Measurements from ENCODE around the gene NELFB. TPM values are rescaled to one million over a fixed set of nuclear protein-coding genes. Genes with fewer than 3 reads are reported as not detected.

NELFB gene
- total and polyA plus RNA-seq, 9 of the 15 experiments (the other 6 are each of a cell fraction or from before 2014, with no cell fraction given): 0.24 to 84.0 (median 29.7) TPM

DNA sequence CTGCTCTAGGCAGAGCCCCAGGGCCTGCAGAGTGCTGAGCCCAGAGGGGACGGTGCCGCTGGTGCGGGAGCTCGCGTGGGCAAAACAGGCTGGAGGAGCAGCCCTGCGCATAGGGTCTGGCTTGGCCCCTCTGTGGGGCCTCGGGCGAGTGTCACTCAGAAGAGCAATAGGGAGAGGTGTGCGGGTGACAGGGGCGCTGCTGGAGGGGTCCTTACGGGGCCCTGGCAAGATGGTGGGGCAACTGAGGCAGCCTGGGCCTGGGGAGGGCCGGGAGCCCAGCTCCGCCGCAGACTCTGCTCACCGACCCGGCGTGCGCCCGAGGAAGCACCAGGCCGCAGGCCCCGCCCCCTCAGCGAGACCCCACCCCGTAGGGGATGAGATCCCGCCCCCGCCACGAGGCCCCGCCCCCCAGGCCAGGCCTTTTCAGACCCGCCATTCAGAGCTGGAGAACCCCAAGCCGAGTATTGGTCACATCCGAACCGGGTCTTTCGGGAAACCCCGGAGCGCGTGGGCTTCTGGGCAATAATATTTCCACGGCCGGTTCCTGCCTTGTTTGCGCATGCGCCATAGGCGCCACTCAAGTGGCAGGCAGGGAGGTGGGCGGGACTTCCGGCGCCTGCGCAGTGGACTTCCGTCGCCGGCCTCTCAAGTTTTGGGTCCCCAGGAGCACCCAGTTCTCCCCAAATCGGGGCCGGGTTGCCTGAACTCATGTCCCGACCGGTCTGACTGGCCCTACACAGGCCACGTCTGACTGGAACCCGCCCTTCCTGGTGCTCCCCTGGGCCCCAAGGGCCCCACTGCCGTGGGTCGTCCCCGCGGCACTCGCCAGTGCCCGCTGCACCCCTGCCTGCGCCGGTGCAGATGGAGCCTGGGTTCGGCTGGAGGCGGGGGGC, 31.8 kb upstream of the NELFB start (continued):
- TF ChIP-seq ATF7 (IDR thresholded peaks at IDR 0.05) (peak; percentile 56; the same call in 1 of the 2 replicates), RFX7 (CRISPR knock-in tag; IDR thresholded peaks at IDR 0.05) (no peak), PKNOX1 (IDR thresholded peaks at IDR 0.05) (peak; percentile 94), CBX3 (IDR thresholded peaks at IDR 0.05; ENCODE audit: borderline replicate concordance in 1 of 2, low read length in 2 of 2) (no peak), EP400 (IDR thresholded peaks at IDR 0.05) (peak; percentile 67; the same call in 1 of the 2 replicates), MTA3 (IDR thresholded peaks at IDR 0.05; ENCODE audit: borderline replicate concordance) (peak; percentile 65; the same call in 1 of the 2 replicates), ELF4 (CRISPR knock-in tag; IDR thresholded peaks at IDR 0.05) (no peak), TEAD4 (IDR thresholded peaks at IDR 0.05; ENCODE audit: low read length) (peak; percentile 36; the same call in 1 of the 2 replicates), TEAD4 (CRISPR knock-in tag; IDR thresholded peaks at IDR 0.05; ENCODE audit: borderline replicate concordance) (no peak), SIN3B (IDR thresholded peaks at IDR 0.05; ENCODE audit: low read depth) (peak; percentile 81), ZBTB7A (IDR thresholded peaks at IDR 0.05; ENCODE audit: borderline replicate concordance, control insufficient read depth, low read depth, low read length) (peak; percentile 50), ZFP36 (IDR thresholded peaks at IDR 0.05; ENCODE audit: low read depth, low read length, partially characterized antibody) (no peak), TFAM (CRISPR knock-in tag; conservative IDR thresholded peaks at IDR 0.05) (no peak)
- TF ChIP-seq, protein P1, sequence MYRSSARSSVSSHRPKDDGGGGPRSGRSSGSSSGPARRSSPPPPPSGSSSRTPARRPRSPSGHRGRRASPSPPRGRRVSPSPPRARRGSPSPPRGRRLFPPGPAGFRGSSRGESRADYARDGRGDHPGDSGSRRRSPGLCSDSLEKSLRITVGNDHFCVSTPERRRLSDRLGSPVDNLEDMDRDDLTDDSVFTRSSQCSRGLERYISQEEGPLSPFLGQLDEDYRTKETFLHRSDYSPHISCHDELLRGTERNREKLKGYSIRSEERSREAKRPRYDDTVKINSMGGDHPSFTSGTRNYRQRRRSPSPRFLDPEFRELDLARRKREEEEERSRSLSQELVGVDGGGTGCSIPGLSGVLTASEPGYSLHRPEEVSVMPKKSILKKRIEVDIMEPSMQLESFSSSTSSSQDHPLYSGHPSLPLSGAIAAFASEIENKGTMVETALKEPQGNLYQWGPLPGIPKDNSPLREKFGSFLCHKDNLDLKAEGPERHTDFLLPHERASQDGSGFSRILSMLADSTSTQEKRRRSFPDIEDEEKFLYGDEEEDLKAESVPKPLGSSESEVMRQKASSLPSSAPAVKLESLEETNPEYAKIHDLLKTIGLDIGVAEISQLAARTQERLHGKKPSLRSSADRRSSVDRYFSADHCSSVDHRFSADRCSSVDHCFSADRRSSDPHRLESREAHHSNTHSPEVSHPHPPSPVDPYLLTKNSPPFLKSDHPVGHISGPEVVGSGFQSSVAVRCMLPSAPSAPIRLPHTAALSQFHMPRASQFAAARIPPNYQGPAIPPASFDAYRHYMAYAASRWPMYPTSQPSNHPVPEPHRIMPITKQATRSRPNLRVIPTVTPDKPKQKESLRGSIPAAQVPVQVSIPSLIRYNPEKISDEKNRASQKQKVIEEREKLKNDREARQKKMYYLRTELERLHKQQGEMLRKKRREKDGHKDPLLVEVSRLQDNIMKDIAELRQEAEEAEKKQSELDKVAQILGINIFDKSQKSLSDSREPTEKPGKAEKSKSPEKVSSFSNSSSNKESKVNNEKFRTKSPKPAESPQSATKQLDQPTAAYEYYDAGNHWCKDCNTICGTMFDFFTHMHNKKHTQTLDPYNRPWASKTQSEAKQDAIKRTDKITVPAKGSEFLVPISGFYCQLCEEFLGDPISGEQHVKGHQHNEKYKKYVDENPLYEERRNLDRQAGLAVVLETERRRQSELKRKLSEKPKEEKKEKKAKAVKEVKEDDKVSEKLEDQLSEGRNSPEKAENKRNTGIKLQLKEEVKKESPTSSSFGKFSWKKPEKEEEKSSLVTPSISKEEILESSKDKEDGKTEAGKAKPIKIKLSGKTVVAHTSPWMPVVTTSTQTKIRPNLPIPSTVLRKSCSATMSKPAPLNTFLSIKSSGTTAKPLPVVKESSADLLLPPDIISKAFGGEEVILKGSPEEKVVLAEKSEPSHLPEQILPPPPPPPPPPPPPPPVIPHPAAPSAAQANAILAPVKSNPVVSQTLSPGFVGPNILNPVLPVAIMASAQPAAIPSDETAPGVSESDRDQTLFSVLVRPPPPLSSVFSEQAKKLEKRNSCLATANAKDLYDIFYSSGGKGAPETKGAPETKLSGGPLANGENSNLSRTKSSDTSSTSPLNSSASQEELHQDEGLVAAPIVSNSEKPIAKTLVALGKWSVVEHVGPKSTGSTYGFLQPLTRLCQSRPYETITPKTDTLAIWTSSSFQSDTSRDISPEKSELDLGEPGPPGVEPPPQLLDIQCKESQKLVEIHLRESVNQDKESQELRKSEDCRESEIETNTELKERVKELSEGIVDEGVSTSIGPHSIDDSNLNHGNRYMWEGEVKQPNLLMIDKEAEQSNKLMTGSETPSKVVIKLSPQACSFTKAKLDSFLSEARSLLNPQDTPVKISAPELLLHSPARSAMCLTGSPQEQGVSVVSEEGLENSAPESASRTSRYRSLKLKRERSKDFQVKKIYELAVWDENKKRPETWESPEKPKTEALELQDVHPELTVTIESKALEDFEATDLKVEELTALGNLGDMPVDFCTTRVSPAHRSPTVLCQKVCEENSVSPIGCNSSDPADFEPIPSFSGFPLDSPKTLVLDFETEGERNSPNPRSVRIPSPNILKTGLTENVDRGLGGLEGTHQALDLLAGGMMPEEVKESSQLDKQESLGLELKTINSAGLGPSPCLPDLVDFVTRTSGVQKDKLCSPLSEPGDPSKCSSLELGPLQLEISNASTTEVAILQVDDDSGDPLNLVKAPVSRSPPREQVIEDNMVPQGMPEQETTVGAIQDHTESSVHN (IDR thresholded peaks at IDR 0.05; ENCODE audit: borderline replicate concordance in 1 of 2, low read depth in 1 of 2): no peak
- TF ChIP-seq, protein P2, sequence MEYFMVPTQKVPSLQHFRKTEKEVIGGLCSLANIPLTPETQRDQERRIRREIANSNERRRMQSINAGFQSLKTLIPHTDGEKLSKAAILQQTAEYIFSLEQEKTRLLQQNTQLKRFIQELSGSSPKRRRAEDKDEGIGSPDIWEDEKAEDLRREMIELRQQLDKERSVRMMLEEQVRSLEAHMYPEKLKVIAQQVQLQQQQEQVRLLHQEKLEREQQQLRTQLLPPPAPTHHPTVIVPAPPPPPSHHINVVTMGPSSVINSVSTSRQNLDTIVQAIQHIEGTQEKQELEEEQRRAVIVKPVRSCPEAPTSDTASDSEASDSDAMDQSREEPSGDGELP (CRISPR knock-in tag; IDR thresholded peaks at IDR 0.05; ENCODE audit: borderline replicate concordance): peak; percentile 73
